Hematopoietic multipotent progenitor cell treated with erythropoietin and hydrocortisone succinate and interleukin-3 and kit ligand, for 15 days (in vitro differentiated cells): Measurements from ENCODE around the gene SEMA4A.
A peak's percentile ranks its signal among the peaks of the same experiment; 100 is the strongest.
"Not testable (repeated sequence)": the region's sequence is repeated elsewhere in the genome, so short reads cannot be mapped to it uniquely, and the experiment has no call there.

Experiments
- DNase-seq: peaks from one replicate; pipeline ENCODE4 v3.0.0-alpha.2; 2015; ENCODE audit warnings: low spot score

The SEMA4A gene

DNA sequence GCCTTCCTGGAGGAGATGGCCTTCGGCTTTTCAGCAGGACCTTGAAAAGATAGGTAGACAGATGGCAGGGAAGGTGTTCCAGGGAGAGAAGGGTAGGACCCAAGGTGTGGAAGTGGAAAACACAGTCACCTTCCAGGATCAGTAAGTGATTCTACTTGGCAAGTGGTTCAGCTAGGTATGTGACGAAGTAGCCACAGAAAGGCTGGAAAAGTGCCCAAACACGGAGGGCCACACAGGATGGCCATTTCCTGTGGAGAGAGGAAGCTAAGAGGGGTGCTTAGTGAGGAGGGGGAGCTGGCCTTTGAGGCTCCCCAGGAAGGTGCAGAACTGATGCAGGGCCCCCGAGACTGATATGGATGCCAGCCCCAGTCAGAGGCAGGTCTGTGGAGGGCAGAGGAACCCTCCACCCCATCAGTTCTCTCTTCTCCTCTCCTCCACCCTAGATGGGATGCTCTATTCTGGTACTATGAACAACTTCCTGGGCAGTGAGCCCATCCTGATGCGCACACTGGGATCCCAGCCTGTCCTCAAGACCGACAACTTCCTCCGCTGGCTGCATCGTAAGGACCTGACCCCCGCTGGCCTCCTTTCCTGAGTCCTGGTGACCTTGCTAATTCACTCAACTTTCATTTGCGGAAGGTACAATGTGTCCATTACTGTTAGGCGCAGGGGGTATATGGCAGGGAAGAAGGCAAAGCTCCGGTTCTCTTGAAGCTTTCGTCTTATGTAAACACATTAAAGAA is 6.8 kb downstream of the SEMA4A start:
- no peak for DNase-seq

DNA sequence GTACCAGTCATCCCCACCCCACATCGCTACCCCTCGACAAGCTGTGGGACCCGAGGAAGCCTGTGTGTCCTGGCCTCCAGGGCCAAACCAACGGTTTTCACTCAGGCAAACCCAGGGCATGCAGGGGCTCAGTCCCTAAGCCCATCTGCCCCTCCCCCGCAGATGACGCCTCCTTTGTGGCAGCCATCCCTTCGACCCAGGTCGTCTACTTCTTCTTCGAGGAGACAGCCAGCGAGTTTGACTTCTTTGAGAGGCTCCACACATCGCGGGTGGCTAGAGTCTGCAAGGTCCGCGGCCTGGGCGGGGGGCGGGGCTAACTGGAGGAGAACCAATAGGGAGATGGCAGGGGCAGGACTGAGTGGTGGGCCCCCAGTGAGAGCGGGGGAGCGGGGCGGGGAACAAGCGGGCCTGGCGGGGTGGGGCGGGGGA is 7.4 kb downstream of the SEMA4A start:
- peak; percentile 21 for DNase-seq

- DNase-seq = no peak
Observed at GRCh38 chr1:156162430-156163037, 9.1 kb downstream of the SEMA4A start.

DNA sequence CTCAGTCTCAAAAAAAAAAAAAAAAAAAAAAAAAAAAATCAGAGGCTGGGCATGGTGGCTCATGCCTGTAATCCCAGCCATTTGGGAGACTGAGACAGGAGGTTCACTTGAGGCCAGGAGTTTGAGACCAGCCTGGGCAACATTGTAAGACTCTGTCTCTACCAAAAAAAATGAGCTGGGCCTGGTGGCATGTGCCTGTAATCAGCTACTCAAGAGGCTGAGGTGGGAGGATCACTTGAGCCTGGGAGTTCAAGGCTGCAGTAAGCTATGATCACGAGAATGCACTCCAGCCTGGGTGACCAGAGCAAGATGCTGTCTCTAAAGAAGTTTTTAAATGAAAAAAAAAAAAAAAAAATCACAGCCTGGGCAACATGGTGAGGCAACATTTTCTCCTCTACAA is 10.3 kb downstream of the SEMA4A start:
- DNase-seq = no peak

GRCh38 chr1:156164125-156164831 is 10.9 kb downstream of the SEMA4A start:
- no peak for DNase-seq

- DNase-seq = no peak
Observed at GRCh38 chr1:156165083-156165482, 11.7 kb downstream of the SEMA4A start.

- no peak for DNase-seq
Observed at GRCh38 chr1:156167536-156167935, 14.2 kb downstream of the SEMA4A start.

DNA sequence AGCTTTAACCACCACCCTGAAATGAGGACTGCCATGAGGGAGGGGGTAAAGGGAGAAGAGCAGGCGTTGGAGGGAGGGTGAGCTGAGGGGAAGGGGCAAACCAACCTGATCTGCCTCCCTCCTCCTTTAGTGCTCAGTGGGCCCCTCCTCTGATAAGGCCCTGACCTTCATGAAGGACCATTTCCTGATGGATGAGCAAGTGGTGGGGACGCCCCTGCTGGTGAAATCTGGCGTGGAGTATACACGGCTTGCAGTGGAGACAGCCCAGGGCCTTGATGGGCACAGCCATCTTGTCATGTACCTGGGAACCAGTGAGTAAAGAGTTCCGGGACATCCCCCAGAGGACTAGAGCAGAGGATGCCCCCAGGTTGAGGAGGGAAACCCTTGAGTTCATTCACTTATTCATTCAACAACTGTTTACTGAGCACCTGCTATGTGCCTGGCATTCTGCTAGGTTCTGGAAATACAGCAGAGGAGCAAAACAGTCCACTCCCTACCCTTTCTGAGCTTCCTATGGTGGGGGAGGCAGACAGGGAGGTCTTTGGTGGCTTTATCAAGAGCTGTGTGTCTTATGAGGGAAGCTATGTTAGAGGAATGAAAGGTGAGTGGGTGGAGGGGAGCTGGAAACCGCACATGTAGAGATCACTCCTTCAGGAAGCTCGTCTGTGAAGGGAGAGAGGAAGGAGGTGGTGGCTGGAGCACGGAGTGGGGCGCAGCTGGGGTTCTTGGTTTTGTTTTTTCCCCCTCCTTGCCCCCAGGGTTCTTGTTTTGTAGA is 19.5 kb downstream of the SEMA4A start:
- no peak for DNase-seq

DNA sequence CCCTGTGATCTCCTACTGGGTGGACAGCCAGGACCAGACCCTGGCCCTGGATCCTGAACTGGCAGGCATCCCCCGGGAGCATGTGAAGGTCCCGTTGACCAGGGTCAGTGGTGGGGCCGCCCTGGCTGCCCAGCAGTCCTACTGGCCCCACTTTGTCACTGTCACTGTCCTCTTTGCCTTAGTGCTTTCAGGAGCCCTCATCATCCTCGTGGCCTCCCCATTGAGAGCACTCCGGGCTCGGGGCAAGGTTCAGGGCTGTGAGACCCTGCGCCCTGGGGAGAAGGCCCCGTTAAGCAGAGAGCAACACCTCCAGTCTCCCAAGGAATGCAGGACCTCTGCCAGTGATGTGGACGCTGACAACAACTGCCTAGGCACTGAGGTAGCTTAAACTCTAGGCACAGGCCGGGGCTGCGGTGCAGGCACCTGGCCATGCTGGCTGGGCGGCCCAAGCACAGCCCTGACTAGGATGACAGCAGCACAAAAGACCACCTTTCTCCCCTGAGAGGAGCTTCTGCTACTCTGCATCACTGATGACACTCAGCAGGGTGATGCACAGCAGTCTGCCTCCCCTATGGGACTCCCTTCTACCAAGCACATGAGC is 23.3 kb downstream of the SEMA4A start:
- no peak for DNase-seq

- DNase-seq = no peak
Observed at GRCh38 chr1:156177919-156178654, 24.7 kb downstream of the SEMA4A start.

GRCh38 chr1:156180471-156180870 is 27.1 kb downstream of the SEMA4A start:
- DNase-seq = no peak

- not testable (repeated sequence) for DNase-seq
Observed at GRCh38 chr1:156181391-156181924, 28.1 kb downstream of the SEMA4A start.

DNA sequence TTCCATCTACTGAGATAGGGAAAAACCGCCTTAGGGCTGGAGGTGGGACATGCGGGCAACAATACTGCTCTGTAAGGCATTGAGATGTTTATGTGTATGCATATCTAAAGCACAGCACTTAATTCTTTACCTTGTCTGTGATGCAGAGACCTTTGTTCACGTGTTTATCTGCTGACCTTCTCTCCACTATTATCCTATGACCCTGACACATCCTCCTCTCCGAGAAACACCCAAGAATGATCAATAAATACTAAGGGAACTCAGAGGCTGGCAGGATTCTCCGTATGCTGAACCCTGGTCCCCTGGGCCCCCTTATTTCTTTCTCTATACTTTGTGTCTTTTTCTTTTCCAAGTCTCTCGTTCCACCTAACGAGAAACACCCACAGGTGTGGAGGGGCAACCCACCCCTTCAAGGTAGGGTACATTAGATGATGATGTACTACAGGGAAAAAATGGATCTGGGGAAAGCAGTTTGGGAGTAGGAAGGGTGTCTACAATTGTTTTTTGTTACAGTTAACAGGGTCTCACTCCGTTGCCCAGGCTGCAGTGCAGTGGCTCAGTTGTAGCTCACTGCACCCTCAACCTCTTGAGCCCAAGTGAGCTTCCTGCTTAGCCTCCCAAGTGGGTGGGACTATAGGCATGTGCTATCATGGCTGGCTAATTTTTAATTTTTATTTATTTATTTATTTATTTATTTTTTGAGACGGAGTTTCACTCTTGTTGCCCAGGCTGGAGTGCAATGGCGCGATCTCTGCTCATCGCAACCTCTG is 28.8 kb downstream of the SEMA4A start:
- DNase-seq = not testable (repeated sequence)

DNA sequence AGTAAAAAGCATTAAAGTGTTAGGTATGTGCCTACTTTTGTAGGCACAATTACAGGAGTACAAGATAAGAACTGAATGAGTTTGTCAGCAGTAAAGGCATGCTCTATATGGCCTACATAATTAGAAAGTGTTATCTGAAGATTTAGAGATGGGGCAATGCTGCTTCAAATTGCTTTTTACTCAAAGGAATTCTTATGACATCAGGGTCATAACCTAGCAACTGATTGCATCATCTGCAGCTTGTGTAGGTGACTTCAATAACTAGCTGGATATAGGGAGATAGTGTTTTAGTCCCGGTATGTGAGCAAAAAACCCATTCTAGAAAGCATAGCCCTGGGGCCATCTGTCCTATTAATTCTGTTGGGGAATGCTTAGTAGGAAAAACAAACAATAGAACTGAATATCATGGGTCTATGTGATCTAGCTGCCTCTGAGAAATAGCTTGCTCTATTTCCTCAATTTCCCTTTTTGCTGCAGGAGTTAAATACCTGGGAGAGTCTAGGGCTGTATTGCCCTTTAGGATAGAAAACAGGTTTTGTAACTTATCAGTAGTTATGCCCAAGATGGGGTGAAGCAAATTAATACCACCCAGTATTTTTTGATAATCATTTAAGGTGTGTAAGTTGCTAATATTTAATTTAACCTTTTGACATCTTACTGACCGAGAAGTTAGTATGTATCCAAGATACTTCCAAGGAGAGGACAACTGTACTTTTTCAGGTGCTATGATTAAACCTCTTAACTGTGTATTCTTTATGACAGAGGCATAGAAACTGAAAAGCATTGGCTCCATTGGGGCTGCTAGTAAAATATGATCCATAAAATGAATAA is 33.2 kb downstream of the SEMA4A start:
- not testable (repeated sequence) for DNase-seq

- DNase-seq = not testable (repeated sequence)
Observed at GRCh38 chr1:156190265-156190664, 36.9 kb downstream of the SEMA4A start.

DNA sequence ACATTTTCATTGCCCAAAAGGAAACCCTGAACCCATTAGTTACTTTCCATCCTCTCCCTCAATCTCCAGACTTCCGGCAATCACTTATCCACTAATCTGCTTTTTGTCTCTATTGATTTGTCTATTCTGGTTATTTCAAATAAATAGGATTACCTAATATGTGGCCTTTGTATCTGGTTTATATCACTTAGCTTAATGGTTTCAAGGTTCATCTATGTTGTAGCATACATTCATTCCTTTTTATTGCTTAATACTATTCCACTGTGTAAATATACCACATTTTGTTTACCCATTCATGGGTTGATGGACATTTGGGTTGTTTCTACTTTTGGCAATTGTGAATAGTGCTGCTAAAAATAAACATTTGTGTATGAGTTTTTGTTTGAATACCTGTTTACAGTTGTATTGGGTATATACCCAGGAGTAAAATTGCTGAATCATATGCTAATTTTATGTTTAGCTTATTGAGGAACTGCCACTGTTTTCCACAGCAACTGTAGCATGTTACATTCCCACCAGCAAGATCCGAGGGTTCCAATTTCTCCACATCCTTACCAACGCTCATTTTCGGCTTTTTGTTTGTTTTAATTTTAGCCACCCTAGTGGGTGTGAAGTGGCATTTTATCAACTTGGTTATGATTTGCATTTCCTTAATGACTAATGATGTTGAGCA is 38.0 kb downstream of the SEMA4A start:
- no peak for DNase-seq

- no peak for DNase-seq
Observed at GRCh38 chr1:156193208-156193487, 39.8 kb downstream of the SEMA4A start.

DNA sequence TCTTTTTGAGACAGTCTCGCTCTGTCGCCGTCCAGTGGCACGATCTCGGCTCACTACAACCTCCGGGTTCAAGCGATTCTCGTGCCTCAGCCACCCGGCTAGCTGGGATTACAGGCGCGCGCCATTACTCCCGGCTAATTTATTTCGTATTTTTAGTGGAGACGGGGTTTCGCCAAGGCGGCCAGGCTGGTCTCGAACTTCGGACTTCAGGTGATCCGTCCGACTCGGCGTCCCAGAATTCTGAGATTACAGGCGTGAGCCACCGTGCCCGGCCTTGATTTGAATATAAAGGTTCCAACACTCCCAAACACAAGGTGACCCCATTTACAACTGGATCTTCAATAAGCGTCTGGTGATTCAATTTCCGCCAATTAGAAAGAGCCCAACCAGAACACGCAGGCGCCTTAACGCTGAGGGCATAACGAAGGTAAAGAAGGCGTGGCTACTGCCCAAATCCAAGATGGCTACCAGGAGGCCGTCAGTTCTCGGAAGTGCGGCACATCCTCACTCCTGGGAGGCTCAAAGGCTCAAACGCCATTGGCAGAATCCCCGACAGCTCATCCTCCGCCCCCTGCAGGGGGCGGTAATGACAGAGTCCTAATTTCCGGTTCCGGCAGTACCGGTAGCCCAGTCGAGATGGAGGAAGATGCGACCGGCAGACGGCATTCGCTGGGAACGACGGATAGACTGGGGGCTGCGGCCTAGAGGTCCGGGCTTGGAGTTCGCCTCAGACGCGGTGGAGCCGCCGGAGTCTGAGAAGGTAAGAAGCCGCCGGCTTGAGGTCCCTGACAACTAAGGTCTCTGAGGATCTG is 40.3 kb downstream of the SEMA4A start, which contains the start of gene SLC25A44:
Gene SLC25A44, plus strand, starts transcription at position 617 of the 812 bp plus-strand sequence. CDS start 5,744 bp downstream, outside the sequence.
- peak; percentile 99 for DNase-seq
